ENCODE measurements around the gene CDKAL1.

- TF ChIP-seq EZH2phosphoT487 (IDR thresholded peaks at IDR 0.05; ENCODE audit: low read length) (no peak), EZH2 (optimal IDR thresholded peaks at IDR 0.05; ENCODE audit: low read depth, low read length) (no peak), CTCF (IDR thresholded peaks at IDR 0.05; ENCODE audit: low read length) (no peak)
Observed at GRCh38 chr6:20907486-20908071, 373.3 kb downstream of the CDKAL1 start.
